Endothelial cell (in vitro differentiated cells): ENCODE results near the gene RELB. TPM values are rescaled to one million over a fixed set of nuclear protein-coding genes. Genes with fewer than 3 reads are reported as not detected.

Experiments
- DNase-seq: peaks from one replicate; pipeline ENCODE4 v3.0.0; 2021; ENCODE audit warnings: low spot score
- H3K27ac Mint-ChIP-seq: one replicate; pipeline ENCODE4 v1.8.0; 2021; ENCODE audit warnings: mixed read lengths, inconsistent platforms; ENCODE audit not compliant: unreplicated experiment
- H3K27me3 Mint-ChIP-seq: one replicate; pipeline ENCODE4 v1.8.0; 2021; ENCODE audit warnings: mild to moderate bottlenecking, moderate library complexity, mixed read lengths, inconsistent platforms; ENCODE audit not compliant: unreplicated experiment
- H3K36me3 Mint-ChIP-seq: one replicate; pipeline ENCODE4 v1.8.0; 2021; ENCODE audit warnings: mild to moderate bottlenecking, low read depth, mixed read lengths, inconsistent platforms; ENCODE audit not compliant: unreplicated experiment
- H3K4me1 Mint-ChIP-seq: one replicate; pipeline ENCODE4 v1.8.0; 2021; ENCODE audit warnings: mild to moderate bottlenecking, mixed read lengths, inconsistent platforms; ENCODE audit not compliant: unreplicated experiment
- H3K4me3 Mint-ChIP-seq: one replicate; pipeline ENCODE4 v1.8.0; 2021; ENCODE audit warnings: mild to moderate bottlenecking, mixed read lengths, inconsistent platforms; ENCODE audit not compliant: unreplicated experiment
- H3K9me3 Mint-ChIP-seq: one replicate; pipeline ENCODE4 v1.8.0; 2021; ENCODE audit warnings: mixed read lengths, inconsistent platforms; ENCODE audit not compliant: unreplicated experiment
- CTCF ChIP-seq: fragments of 200-600 bp; sonication (generic); IDR thresholded peaks from one replicate; pipeline ENCODE4 v1.5.0; 2021; ENCODE audit warnings: antibody characterized with exemption; ENCODE audit not compliant: unreplicated experiment
- total RNA-seq: library from RNA; stranded (reverse); fragmentation: NEBNext Ultra II Directional; extraction: Animal tissue kit (Norgen Biotek cat#: 25700); gene quantifications from one replicate; pipeline ENCODE4 v1.2.1, GENCODE V29; 2021; ENCODE audit not compliant: unreplicated experiment

RELB gene
- total RNA-seq, 1 donor from 2014 or later: 8.2 TPM

GRCh38 chr19:45050036-45050435 is 48.8 kb downstream of the RELB start:
- Mint-ChIP-seq H3K27me3 (peaks cover 5% of the 10 kb centered on the region), H3K4me3 (no peak overlapping the region), H3K9me3 (no peaks in the 10 kb centered on the region), H3K4me1 (no peaks in the 10 kb centered on the region), H3K36me3 (peaks cover 34% of the 10 kb centered on the region), H3K27ac (no peak overlapping the region)
- no peak for TF ChIP-seq CTCF
- no peak for DNase-seq

- no peak for DNase-seq
Observed at GRCh38 chr19:45051929-45052579, 50.8 kb downstream of the RELB start.

GRCh38 chr19:45056831-45057230 is 55.6 kb downstream of the RELB start:
- peaks cover 62% of the 10 kb centered on the region for H3K36me3 Mint-ChIP-seq
- peaks cover 6% of the 10 kb centered on the region for H3K4me1 Mint-ChIP-seq
- no peak for TF ChIP-seq CTCF
- DNase-seq: no peak
- H3K4me3 Mint-ChIP-seq: no peak overlapping the region
- H3K27me3 Mint-ChIP-seq: peaks cover 6% of the 10 kb centered on the region
- H3K27ac Mint-ChIP-seq: no peak overlapping the region
- H3K9me3 Mint-ChIP-seq: no peaks in the 10 kb centered on the region

More at GRCh38 chr19:45051929-45052579, 50.8 kb downstream of the RELB start:
- no peaks in the 10 kb centered on the region for H3K9me3 Mint-ChIP-seq
- H3K36me3 Mint-ChIP-seq: peaks cover 37% of the 10 kb centered on the region
- no peak for TF ChIP-seq CTCF
- H3K4me1 Mint-ChIP-seq: no peaks in the 10 kb centered on the region
- no peak overlapping the region for H3K27ac Mint-ChIP-seq
- peak overlapping the region; percentile 12 for H3K4me3 Mint-ChIP-seq
- H3K27me3 Mint-ChIP-seq: peaks cover 5% of the 10 kb centered on the region

- TF ChIP-seq CTCF: no peak
- peaks cover 58% of the 10 kb centered on the region for H3K36me3 Mint-ChIP-seq
- no peak for DNase-seq
- H3K4me1 Mint-ChIP-seq: peaks cover 6% of the 10 kb centered on the region
- H3K4me3 Mint-ChIP-seq: peak overlapping the region; percentile 7
- no peaks in the 10 kb centered on the region for H3K9me3 Mint-ChIP-seq
- H3K27me3 Mint-ChIP-seq: peaks cover 6% of the 10 kb centered on the region
- no peak overlapping the region for H3K27ac Mint-ChIP-seq
Observed at GRCh38 chr19:45057444-45057843, 56.2 kb downstream of the RELB start.

- Mint-ChIP-seq H3K9me3 (no peaks in the 10 kb centered on the region), H3K4me1 (peaks cover 6% of the 10 kb centered on the region), H3K27ac (no peak overlapping the region), H3K36me3 (peaks cover 59% of the 10 kb centered on the region), H3K4me3 (no peak overlapping the region), H3K27me3 (peaks cover 4% of the 10 kb centered on the region)
- DNase-seq: no peak
- TF ChIP-seq CTCF: no peak
Observed at GRCh38 chr19:45058622-45059159, 57.4 kb downstream of the RELB start.
